ENCODE results near the gene KCNT2.

The KCNT2 gene

GRCh38 chr1:196467230-196467925 is 140.9 kb downstream of the KCNT2 start:
- DNase-seq (ENCODE audit: low read depth, low spot score): no peak
- Histone ChIP-seq H3K9me3 (ENCODE audit: insufficient read depth, low read length) (no peaks in the 10 kb centered on the region), H3K4me1 (ENCODE audit: insufficient read depth, insufficient read length) (no peaks in the 10 kb centered on the region), H3K9ac (ENCODE audit: insufficient read length, low read depth) (no peak overlapping the region), H3K4me3 (ENCODE audit: insufficient read length, low read depth) (no peak overlapping the region), H3K36me3 (ENCODE audit: insufficient read depth, insufficient read length, low read length) (peaks cover 3% of the 10 kb centered on the region), H3K27me3 (ENCODE audit: insufficient read depth, insufficient read length) (no peaks in the 10 kb centered on the region)
- TF ChIP-seq ZNF274 (IDR thresholded peaks at IDR 0.05; ENCODE audit: low read depth, low read length) (no peak), YY1 (IDR thresholded peaks at IDR 0.05; ENCODE audit: insufficient read depth, insufficient read length) (no peak), SUZ12 (IDR thresholded peaks at IDR 0.05; ENCODE audit: extremely low read depth, insufficient read depth, insufficient read length) (no peak)

- no peaks in the 10 kb centered on the region for H3K9me3 ChIP-seq (ENCODE audit: insufficient read depth, low read length)
- no peak overlapping the region for H3K4me3 ChIP-seq (ENCODE audit: insufficient read length, low read depth)
- no peaks in the 10 kb centered on the region for H3K4me1 ChIP-seq (ENCODE audit: insufficient read depth, insufficient read length)
- no peaks in the 10 kb centered on the region for H3K27me3 ChIP-seq (ENCODE audit: insufficient read depth, insufficient read length)
- H3K36me3 ChIP-seq (ENCODE audit: insufficient read depth, insufficient read length, low read length): peaks cover 3% of the 10 kb centered on the region
- DNase-seq (ENCODE audit: low read depth, low spot score): no peak
- no peak overlapping the region for H3K9ac ChIP-seq (ENCODE audit: insufficient read length, low read depth)
- TF ChIP-seq ZNF274 (IDR thresholded peaks at IDR 0.05; ENCODE audit: low read depth, low read length) (no peak), SUZ12 (IDR thresholded peaks at IDR 0.05; ENCODE audit: extremely low read depth, insufficient read depth, insufficient read length) (no peak), YY1 (IDR thresholded peaks at IDR 0.05; ENCODE audit: insufficient read depth, insufficient read length) (no peak)
These were observed 141.6 kb downstream of the KCNT2 start for GRCh38 chr1:196466654-196467053.

DNA sequence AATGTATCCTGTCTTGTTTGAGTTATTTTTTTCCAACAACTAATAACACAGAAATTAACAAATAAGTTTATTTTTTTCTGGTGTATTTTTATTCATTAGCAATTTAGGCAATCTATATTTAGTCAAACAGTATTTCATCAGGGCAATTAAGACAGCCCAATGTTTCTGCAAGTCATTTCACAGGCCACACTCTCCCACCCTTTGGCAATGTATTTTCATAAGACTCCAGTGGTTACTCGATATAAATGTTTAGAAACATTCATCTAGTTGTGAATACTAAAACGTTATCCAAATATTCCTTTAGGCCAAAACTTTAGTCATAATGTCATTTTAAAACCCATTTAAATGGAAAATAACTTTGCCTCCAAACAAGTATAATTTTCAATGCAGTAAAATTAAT is 142.1 kb downstream of the KCNT2 start:
- peaks cover 3% of the 10 kb centered on the region for H3K36me3 ChIP-seq (ENCODE audit: insufficient read depth, insufficient read length, low read length)
- DNase-seq (ENCODE audit: low read depth, low spot score): no peak
- no peak for TF ChIP-seq YY1 (IDR thresholded peaks at IDR 0.05; ENCODE audit: insufficient read depth, insufficient read length)
- no peak for TF ChIP-seq SUZ12 (IDR thresholded peaks at IDR 0.05; ENCODE audit: extremely low read depth, insufficient read depth, insufficient read length)
- no peak for TF ChIP-seq ZNF274 (IDR thresholded peaks at IDR 0.05; ENCODE audit: low read depth, low read length)
- H3K4me1 ChIP-seq (ENCODE audit: insufficient read depth, insufficient read length): no peaks in the 10 kb centered on the region
- no peak overlapping the region for H3K4me3 ChIP-seq (ENCODE audit: insufficient read length, low read depth)
- H3K9ac ChIP-seq (ENCODE audit: insufficient read length, low read depth): no peak overlapping the region
- no peaks in the 10 kb centered on the region for H3K27me3 ChIP-seq (ENCODE audit: insufficient read depth, insufficient read length)
- H3K9me3 ChIP-seq (ENCODE audit: insufficient read depth, low read length): no peaks in the 10 kb centered on the region

- Histone ChIP-seq H3K27me3 (ENCODE audit: insufficient read depth, insufficient read length) (no peaks in the 10 kb centered on the region), H3K36me3 (ENCODE audit: insufficient read depth, insufficient read length, low read length) (peaks cover 3% of the 10 kb centered on the region), H3K4me1 (ENCODE audit: insufficient read depth, insufficient read length) (no peaks in the 10 kb centered on the region), H3K4me3 (ENCODE audit: insufficient read length, low read depth) (no peak overlapping the region), H3K9ac (ENCODE audit: insufficient read length, low read depth) (no peak overlapping the region), H3K9me3 (ENCODE audit: insufficient read depth, low read length) (no peaks in the 10 kb centered on the region)
- TF ChIP-seq YY1 (IDR thresholded peaks at IDR 0.05; ENCODE audit: insufficient read depth, insufficient read length) (no peak), SUZ12 (IDR thresholded peaks at IDR 0.05; ENCODE audit: extremely low read depth, insufficient read depth, insufficient read length) (no peak), ZNF274 (IDR thresholded peaks at IDR 0.05; ENCODE audit: low read depth, low read length) (no peak)
- no peak for DNase-seq (ENCODE audit: low read depth, low spot score)
These were observed 143.7 kb downstream of the KCNT2 start for GRCh38 chr1:196464480-196464941.

DNA sequence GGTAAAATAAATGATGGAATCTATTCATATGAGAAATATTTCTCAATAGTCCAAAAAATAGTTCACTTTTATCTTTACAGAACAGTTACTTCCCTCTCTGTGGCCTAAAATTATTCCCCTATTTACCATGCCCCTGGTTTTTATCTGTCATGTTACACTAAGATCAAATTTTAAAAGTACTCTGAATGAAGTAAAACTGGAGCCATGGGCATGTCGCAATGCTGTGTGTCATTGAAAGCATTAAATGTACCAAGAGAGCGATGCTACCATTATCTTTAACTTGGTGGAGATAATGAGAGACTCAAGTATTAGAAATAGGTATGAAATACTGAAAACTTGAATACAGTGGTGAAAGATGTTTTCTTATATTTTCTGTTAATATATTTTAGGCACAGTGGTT is 146.2 kb downstream of the KCNT2 start:
- Histone ChIP-seq H3K36me3 (ENCODE audit: insufficient read depth, insufficient read length, low read length) (peaks cover 3% of the 10 kb centered on the region), H3K4me3 (ENCODE audit: insufficient read length, low read depth) (no peak overlapping the region), H3K27me3 (ENCODE audit: insufficient read depth, insufficient read length) (no peaks in the 10 kb centered on the region), H3K4me1 (ENCODE audit: insufficient read depth, insufficient read length) (no peaks in the 10 kb centered on the region), H3K9me3 (ENCODE audit: insufficient read depth, low read length) (no peaks in the 10 kb centered on the region), H3K9ac (ENCODE audit: insufficient read length, low read depth) (no peak overlapping the region)
- no peak for DNase-seq (ENCODE audit: low read depth, low spot score)
- TF ChIP-seq SUZ12 (IDR thresholded peaks at IDR 0.05; ENCODE audit: extremely low read depth, insufficient read depth, insufficient read length) (no peak), ZNF274 (IDR thresholded peaks at IDR 0.05; ENCODE audit: low read depth, low read length) (no peak), YY1 (IDR thresholded peaks at IDR 0.05; ENCODE audit: insufficient read depth, insufficient read length) (no peak)

DNA sequence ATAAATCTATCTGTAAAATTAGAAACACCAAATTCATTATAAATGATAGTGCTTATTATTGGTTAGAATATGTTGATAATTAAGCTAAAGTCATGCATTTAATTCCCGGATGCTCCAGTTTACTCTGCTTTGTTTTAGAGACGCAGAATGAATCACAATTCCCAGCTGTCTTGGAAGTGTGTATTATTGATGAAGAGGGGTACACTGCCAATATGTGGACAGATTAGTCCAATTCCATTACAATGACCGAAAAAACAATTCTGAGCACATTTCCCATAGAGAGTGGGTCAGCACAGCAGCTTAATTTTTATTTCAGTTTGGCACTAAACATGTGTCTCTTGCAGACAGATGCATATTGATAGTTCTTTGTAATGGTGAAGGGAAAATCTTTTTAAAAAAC is 146.7 kb downstream of the KCNT2 start:
- peaks cover 3% of the 10 kb centered on the region for H3K36me3 ChIP-seq (ENCODE audit: insufficient read depth, insufficient read length, low read length)
- no peak overlapping the region for H3K9ac ChIP-seq (ENCODE audit: insufficient read length, low read depth)
- H3K9me3 ChIP-seq (ENCODE audit: insufficient read depth, low read length): no peaks in the 10 kb centered on the region
- H3K4me1 ChIP-seq (ENCODE audit: insufficient read depth, insufficient read length): no peaks in the 10 kb centered on the region
- TF ChIP-seq ZNF274 (IDR thresholded peaks at IDR 0.05; ENCODE audit: low read depth, low read length): no peak
- no peak for TF ChIP-seq SUZ12 (IDR thresholded peaks at IDR 0.05; ENCODE audit: extremely low read depth, insufficient read depth, insufficient read length)
- no peak for TF ChIP-seq YY1 (IDR thresholded peaks at IDR 0.05; ENCODE audit: insufficient read depth, insufficient read length)
- no peak for DNase-seq (ENCODE audit: low read depth, low spot score)
- H3K27me3 ChIP-seq (ENCODE audit: insufficient read depth, insufficient read length): no peaks in the 10 kb centered on the region
- H3K4me3 ChIP-seq (ENCODE audit: insufficient read length, low read depth): no peak overlapping the region

DNA sequence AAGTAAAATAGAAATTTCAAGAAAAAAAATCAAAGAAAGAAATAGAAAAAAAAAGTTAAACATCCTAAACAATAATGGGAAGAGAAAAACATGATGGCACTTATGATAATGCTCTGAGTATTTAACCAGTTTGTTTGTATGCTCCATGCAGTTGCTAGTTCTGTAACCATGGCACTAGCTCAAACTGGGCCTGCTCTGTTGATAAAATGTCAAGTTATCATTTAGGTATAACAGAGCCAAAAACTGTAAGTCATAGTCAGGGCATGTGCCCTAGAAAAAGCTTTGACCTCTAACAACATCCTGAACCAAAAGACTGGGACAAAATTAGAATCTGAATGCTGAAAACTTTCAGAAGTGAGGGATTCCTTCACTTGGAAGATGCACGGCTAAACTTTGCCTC is 148.9 kb downstream of the KCNT2 start:
- no peaks in the 10 kb centered on the region for H3K4me1 ChIP-seq (ENCODE audit: insufficient read depth, insufficient read length)
- no peak overlapping the region for H3K9ac ChIP-seq (ENCODE audit: insufficient read length, low read depth)
- no peak overlapping the region for H3K4me3 ChIP-seq (ENCODE audit: insufficient read length, low read depth)
- no peak for TF ChIP-seq SUZ12 (IDR thresholded peaks at IDR 0.05; ENCODE audit: extremely low read depth, insufficient read depth, insufficient read length)
- TF ChIP-seq ZNF274 (IDR thresholded peaks at IDR 0.05; ENCODE audit: low read depth, low read length): no peak
- TF ChIP-seq YY1 (IDR thresholded peaks at IDR 0.05; ENCODE audit: insufficient read depth, insufficient read length): no peak
- DNase-seq (ENCODE audit: low read depth, low spot score): no peak
- H3K9me3 ChIP-seq (ENCODE audit: insufficient read depth, low read length): no peaks in the 10 kb centered on the region
- H3K36me3 ChIP-seq (ENCODE audit: insufficient read depth, insufficient read length, low read length): peaks cover 2% of the 10 kb centered on the region
- H3K27me3 ChIP-seq (ENCODE audit: insufficient read depth, insufficient read length): no peaks in the 10 kb centered on the region

Data from NT2/D1 (cell line).